HG03442 (cell line): Measurements from ENCODE around the gene VPS52.
A peak's percentile ranks its signal among the peaks of the same experiment; 100 is the strongest.

Source experiments
- ATAC-seq: cut with Tn5 transposase; IDR thresholded peaks from one replicate; pipeline ENCODE4 v1.9.1; 2021; ENCODE audit warnings: mild to moderate bottlenecking, moderate library complexity; ENCODE audit not compliant: unreplicated experiment

VPS52 gene

DNA sequence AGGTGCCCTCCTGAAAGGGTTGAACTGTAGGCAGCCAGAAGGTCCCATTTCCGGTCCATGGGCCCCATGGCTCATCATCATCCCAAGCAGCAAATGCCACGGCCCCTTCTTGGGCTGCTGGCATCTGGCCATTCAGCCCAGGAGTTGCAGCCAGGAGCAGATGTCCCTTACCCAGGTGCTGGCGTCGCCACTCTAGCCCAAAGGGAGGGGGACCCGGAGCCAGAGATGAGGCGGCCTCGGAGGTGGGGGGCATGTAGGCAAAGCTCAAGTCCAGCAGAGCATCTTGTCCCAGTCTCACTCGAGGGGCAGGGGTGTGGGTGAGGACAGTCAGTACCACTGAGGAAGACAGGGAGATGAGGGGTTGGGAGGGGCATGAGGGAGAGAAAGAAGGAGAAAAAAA is 33.4 kb upstream of the VPS52 start:
- ATAC-seq = no peak

DNA sequence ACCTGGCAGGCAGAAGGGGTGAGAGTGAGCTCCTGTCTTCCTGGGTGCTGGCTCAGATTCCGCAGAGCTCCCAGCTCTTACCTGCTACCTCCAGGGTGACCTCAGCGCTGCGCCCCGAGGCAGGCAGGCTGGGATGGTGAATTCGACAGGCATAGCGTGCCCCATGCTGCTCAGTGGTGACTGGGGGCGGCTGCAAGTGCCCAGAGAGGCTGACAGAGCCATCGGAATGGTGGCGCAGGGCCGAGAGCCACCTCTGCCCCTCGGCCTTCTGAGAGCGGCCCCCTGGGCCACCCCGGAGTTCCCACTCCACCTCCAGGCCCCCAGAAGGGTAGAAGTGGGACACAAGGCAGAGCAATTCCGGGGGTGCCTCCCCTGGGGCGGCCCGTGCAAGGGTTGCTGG is 32.5 kb upstream of the VPS52 start:
- no peak for ATAC-seq

GRCh38 chr6:33301877-33302276 is 30.2 kb upstream of the VPS52 start:
- no peak for ATAC-seq

- ATAC-seq = peak; percentile 66
Measured at GRCh38 chr6:33299237-33299944, 27.7 kb upstream of the VPS52 start.

- peak; percentile 24 for ATAC-seq
Measured at GRCh38 chr6:33298773-33299236, 27.1 kb upstream of the VPS52 start, which contains the start of gene RGL2. TSS of gene RGL2 (minus strand) at chr6:33298942. CDS start at chr6:33298610, 332 bp downstream.

DNA sequence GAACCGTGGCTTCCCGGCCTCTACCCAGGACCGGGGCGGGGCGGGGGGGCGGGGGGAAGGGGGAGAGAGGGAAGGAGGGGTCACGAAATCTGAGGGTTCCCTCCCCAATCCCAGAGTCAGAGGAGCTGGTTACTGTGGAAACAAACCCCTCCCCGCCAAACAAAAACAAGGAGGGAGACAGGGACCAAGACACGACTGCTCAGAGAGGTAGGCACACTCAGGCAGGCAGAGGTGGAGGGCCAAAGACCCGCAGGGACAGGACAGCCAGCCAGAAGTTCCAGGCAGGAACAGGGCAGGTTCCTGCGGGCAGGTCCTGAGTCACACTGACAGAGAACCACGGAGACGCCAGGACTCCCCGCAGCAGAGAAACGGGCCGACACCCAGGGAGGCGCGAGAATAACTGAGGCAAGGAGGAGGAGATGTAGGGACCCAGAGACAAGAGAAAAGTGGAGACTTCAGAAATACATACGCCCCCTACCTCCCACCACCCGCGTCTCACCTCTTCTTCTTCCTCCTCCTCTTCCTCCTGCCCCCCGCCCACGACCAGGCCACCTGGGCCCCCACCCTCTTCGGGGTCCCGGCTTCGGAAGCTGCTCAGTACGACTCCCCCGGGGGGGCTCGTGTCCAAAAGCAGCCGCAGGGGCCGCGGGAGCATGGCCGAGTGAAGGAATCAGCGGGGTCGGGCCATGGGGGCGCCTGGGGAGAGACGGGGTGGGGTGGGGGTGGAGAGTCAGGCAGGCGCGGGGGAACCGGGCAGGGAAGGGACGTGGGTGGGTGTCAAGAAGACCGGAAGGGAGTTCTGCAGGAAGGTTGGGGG is 26.5 kb upstream of the VPS52 start:
- ATAC-seq = no peak

GRCh38 chr6:33297406-33297955 is 25.8 kb upstream of the VPS52 start:
- no peak for ATAC-seq

DNA sequence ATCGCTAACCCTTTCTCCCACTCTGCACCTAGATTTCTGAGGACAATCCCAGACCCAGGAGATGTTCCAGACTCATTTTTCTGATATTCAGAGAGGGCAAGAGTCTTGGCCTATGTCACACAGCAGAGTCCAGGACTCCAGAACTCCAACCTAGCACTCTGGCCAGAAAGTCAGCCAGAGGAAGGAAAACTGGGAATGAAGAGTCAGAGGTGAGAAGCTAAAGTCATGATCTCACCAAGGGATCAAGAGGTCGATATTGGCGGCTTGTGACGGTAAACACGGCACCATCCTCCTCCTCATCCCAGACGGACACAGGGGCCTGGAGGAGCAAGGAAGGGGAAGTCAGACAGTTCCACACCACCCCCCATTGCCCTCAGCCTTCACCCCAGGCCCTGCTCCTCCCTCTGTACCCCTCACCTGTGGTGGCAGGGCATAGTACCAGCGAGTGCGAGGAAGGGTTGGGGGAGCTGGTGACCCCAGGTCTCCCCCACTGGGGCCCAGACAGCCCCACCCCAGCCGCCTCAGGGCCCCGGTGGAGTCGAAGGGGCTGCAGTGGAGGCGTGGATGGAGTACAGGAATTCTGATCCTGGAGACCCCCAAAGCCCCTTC is 25.2 kb upstream of the VPS52 start:
- ATAC-seq = no peak

DNA sequence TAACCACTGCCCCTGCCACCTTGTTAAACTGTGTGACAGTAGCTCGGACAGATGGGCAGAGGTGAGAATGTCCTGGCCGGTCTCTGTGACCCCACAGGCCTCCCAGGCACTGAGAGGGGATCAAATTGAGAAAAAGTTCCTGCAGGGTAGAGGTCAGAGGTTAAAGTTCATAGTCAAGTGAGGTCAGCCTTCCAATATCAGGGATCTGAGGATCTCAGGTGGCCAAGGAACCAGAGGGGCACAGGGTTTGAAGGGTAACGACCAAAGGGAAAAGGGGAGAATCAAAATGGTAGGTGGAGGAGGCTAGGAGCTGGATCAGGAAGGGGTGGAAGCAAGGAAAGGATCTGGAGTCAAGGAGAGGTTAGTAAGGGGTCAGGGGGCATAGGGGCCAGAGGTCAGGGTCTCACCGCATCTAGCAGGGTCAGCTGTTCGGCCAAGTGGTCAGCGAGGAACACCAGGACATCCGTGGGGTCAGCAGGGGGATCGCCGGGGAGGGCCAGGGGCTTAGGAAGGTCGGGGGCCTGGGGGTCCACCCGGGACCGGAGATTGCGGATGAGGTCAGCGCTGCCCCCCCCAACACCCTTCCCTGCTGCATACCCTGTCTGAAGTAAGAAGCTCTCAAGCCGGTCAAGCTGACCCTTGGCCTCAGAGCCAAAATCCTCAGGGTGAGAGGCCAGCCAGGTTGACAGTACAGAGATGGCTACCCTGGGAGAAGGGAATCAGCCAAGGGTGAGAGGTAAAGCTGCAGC is 24.1 kb upstream of the VPS52 start:
- no peak for ATAC-seq

- ATAC-seq = no peak
Measured at GRCh38 chr6:33294086-33294823, 22.6 kb upstream of the VPS52 start.

DNA sequence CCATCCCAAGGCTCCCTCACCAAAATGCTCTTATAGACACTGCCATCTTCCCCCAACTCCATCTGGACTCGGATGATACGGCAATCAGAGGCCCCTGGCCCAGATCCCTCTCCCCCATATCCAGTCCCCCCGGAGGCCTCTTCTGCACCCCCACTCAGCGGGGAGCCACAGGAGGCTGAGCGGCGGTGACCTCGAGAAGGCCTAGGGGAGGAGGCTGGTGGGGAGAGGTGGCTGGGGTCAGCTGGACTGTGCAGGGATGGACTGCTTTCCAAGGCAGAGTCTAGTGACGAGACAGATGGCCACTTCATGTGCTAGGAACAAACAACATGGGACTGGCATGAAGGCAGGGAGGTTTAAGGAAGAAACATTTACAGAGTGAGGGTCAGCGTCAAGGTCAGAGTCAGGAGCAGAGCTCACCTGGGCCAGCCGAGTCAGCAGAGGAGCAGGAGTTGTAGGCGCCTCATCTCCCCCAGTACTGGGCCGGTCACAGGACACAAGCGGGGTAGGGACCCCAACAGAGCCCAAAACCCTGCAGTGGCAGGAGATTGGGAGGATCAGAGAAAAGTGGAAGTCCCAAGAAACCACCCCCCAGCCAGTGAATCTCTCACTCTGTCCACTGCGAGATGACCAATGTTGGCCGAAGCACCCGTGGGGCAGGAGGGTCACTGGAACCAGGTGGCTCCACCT is 21.5 kb upstream of the VPS52 start:
- ATAC-seq = no peak

GRCh38 chr6:33290459-33290858 is 18.8 kb upstream of the VPS52 start:
- ATAC-seq = no peak

GRCh38 chr6:33289784-33290315 is 18.2 kb upstream of the VPS52 start:
- ATAC-seq = peak; percentile 12

- peak; percentile 77 for ATAC-seq
Measured at GRCh38 chr6:33288921-33289783, 17.5 kb upstream of the VPS52 start, which contains the start of the genes PFDN6 and WDR46. TSS of gene PFDN6 (plus strand) at chr6:33289601. CDS start at chr6:33289857, 256 bp downstream. TSS of gene WDR46 (minus strand) at chr6:33289239. CDS start at chr6:33289170, 69 bp downstream.

GRCh38 chr6:33288141-33288920 is 16.7 kb upstream of the VPS52 start:
- no peak for ATAC-seq

- no peak for ATAC-seq
Measured at GRCh38 chr6:33286946-33287914, 15.6 kb upstream of the VPS52 start.
